ENCODE measurements around the gene FOXP1. TPM values are rescaled to one million over a fixed set of nuclear protein-coding genes. Genes with fewer than 3 reads are reported as not detected.

The FOXP1 gene
- total and polyA plus RNA-seq, 2 of the 8 experiments (the other 6 are each of a cell fraction or from before 2014, with no cell fraction given) = 13.9 to 25.4 TPM

- FAIRE-seq (no peak), DNase-seq (ENCODE audit: low read depth in 1 of 2, low spot score in 2 of 2) (no peak)
- H2BK20ac ChIP-seq (ENCODE audit: low read length) = no peak overlapping the region
- no peak overlapping the region for H3K56ac ChIP-seq (replicated peaks; ENCODE audit: insufficient read length, low read depth, low read length)
- H3K36me3 ChIP-seq (ENCODE audit: control insufficient read depth in 2 of 4, insufficient read depth in 4 of 4, low read length in 3 of 4) = no peaks in the 10 kb centered on the region
- TF ChIP-seq MAFK (IDR thresholded peaks at IDR 0.05; ENCODE audit: low read depth, low read length) (peak; percentile 20; the same call in 1 of the 2 replicates), CREB1 (IDR thresholded peaks at IDR 0.05) (no peak), RFX5 (IDR thresholded peaks at IDR 0.05; ENCODE audit: borderline replicate concordance, low read depth, low read length) (no peak)
- 0 out of 7 replicates have a peak overlapping the region, but pooled peaks of 1 of the 4 experiments have one; percentile 7 for H3K9ac ChIP-seq (replicated peaks in 1 of 4; ENCODE audit: extremely low read depth in 1 of 4, low read depth in 3 of 4, low read length in 3 of 4)
- H3K23me2 ChIP-seq (ENCODE audit: low read depth, low read length) = no peaks in the 10 kb centered on the region
- H3K9me3 ChIP-seq (ENCODE audit: insufficient read depth in 2 of 2, low read depth in 1 of 2, low read length in 1 of 2) = no peaks in the 10 kb centered on the region
- no peak overlapping the region for H2BK12ac ChIP-seq (ENCODE audit: low read depth, low read length)
- no peaks in the 10 kb centered on the region for H3K27me3 ChIP-seq (replicated peaks in 1 of 4; ENCODE audit: control insufficient read depth in 3 of 4, extremely low read depth in 1 of 4, insufficient read depth in 3 of 4, low read length in 3 of 4)
- no peak overlapping the region for H2AK5ac ChIP-seq (ENCODE audit: low read depth, low read length)
- H3K79me2 ChIP-seq (ENCODE audit: control insufficient read depth in 1 of 2, insufficient read depth in 2 of 2, low read length in 2 of 2) = no peaks in the 10 kb centered on the region
- H3K4me1 ChIP-seq (replicated peaks in 1 of 4; ENCODE audit: control insufficient read depth in 3 of 4, insufficient read depth in 4 of 4, low read length in 3 of 4) = no peaks in the 10 kb centered on the region
- 73% methylated on average over 7 of the region's 7 CpGs; no CpG with 5 or more reads in 1 of the 2 experiments for WGBS, 2 experiments (ENCODE audit: extremely low coverage in 1 of 2, insufficient coverage in 1 of 2, insufficient read length in 1 of 2, insufficient replicate concordance in 2 of 2, low coverage in 1 of 2, low lambda C conversion rate in 2 of 2, missing lambda C conversion rate in 1 of 2)
- H2AFZ ChIP-seq (ENCODE audit: low read length) = no peak overlapping the region
- H4K5ac ChIP-seq (ENCODE audit: insufficient read length, low read depth, low read length) = no peak overlapping the region
- ChIA-PET POLR2A (ENCODE audit: partially characterized antibody) (no interaction called here), CTCF (ENCODE audit: partially characterized antibody) (interaction anchor here (1.2 to 1.9 kb wide), 3 partner anchors 23 to 42 kb away, joined by 3 to 6 read pairs (median 4); no protein-coding TSS in a partner anchor)
- H4K8ac ChIP-seq (ENCODE audit: extremely low read depth, insufficient read depth, low read length) = no peak overlapping the region
- no peak overlapping the region for H4K91ac ChIP-seq (replicated peaks; ENCODE audit: insufficient read length, low read length)
- H3K79me1 ChIP-seq (ENCODE audit: low read depth, low read length) = no peaks in the 10 kb centered on the region
- no peak overlapping the region for H3K14ac ChIP-seq (ENCODE audit: insufficient read length)
- H2BK5ac ChIP-seq (ENCODE audit: low read depth, low read length) = no peak overlapping the region
- no peak overlapping the region for H2BK120ac ChIP-seq (replicated peaks; ENCODE audit: low read depth, low read length)
- no peak overlapping the region for H3K18ac ChIP-seq (ENCODE audit: extremely low read depth, low read length)
- H3K23ac ChIP-seq (ENCODE audit: insufficient read length) = no peak overlapping the region
- H3K27ac ChIP-seq (ENCODE audit: low read depth, low read length) = no peak overlapping the region
- no peak overlapping the region for H2BK15ac ChIP-seq (ENCODE audit: low read length)
- no peaks in the 10 kb centered on the region for H4K20me1 ChIP-seq (replicated peaks in 1 of 2; ENCODE audit: control insufficient read depth in 1 of 2, insufficient read depth in 2 of 2, low read length in 2 of 2)
- no peak overlapping the region for H3K4me2 ChIP-seq (ENCODE audit: insufficient read depth in 1 of 2, low read depth in 2 of 2, low read length in 2 of 2)
- no peak overlapping the region for H3K4ac ChIP-seq (replicated peaks; ENCODE audit: insufficient read length, low read depth, low read length)
- H3K4me3 ChIP-seq (ENCODE audit: extremely low read depth in 1 of 4, insufficient read depth in 2 of 4, low read depth in 3 of 4, low read length in 4 of 4) = no peak overlapping the region
These were observed 227.7 kb downstream of the FOXP1 start for GRCh38 chr3:71355862-71356261.

All from H1 (cell line).